Measurements from ENCODE around the gene ARL5C. TPM values are rescaled to one million over a fixed set of nuclear protein-coding genes. Genes with fewer than 3 reads are reported as not detected.

ARL5C gene
- total RNA-seq, 1 experiment from 2014 or later = not detected

- CTCF ChIA-PET = interaction anchor here (0.9 to 4.3 kb wide), 2 partner anchors 14 to 168 kb away, joined by 3 to 62 read pairs; no protein-coding TSS in a partner anchor
- Histone ChIP-seq H3K27me3 (ENCODE audit: insufficient read depth, low read depth) (no peaks in the 10 kb centered on the region), H3K36me3 (ENCODE audit: low read depth) (no peaks in the 10 kb centered on the region), H3K27ac (no peak overlapping the region), H3K4me3 (no peak overlapping the region), H3K79me2 (ENCODE audit: low read depth) (no peaks in the 10 kb centered on the region), H3K4me2 (no peak overlapping the region), H3K9me2 (ENCODE audit: insufficient read depth) (no peaks in the 10 kb centered on the region), H3K9me3 (ENCODE audit: insufficient read depth, low read depth) (no peaks in the 10 kb centered on the region), H2AFZ (no peak overlapping the region), H3K4me1 (replicated peaks; ENCODE audit: insufficient read depth) (peaks cover 8% of the 10 kb centered on the region), H4K20me1 (ENCODE audit: insufficient read depth) (no peaks in the 10 kb centered on the region), H3F3A (ENCODE audit: insufficient read depth, low read depth) (peaks cover 15% of the 10 kb centered on the region; the same call in 1 of the 2 replicates)
- DNase-seq = no peak
- POLR2A ChIA-PET (ENCODE audit: unreplicated experiment) = interaction anchor here (0.6 to 0.7 kb wide), 2 partner anchors 95 to 456 kb away, joined by 10 to 20 read pairs; no protein-coding TSS in a partner anchor
- TF ChIP-seq CTCF (conservative IDR thresholded peaks at IDR 0.05) = no peak
- no peak for TF ChIP-seq EZH2 (IDR thresholded peaks at IDR 0.05; ENCODE audit: low read depth)
- BruUV-seq (replicated peaks) = no TSS peak
- intact Hi-C loops (cut with micrococcal nuclease; ENCODE audit: unreplicated experiment) = loop anchor here (5.0 kb wide), 4 partner anchors 92 to 473 kb away; no protein-coding TSS in a partner anchor
Measured at GRCh38 chr17:39150795-39151149, 15.2 kb downstream of the ARL5C start.

DNA sequence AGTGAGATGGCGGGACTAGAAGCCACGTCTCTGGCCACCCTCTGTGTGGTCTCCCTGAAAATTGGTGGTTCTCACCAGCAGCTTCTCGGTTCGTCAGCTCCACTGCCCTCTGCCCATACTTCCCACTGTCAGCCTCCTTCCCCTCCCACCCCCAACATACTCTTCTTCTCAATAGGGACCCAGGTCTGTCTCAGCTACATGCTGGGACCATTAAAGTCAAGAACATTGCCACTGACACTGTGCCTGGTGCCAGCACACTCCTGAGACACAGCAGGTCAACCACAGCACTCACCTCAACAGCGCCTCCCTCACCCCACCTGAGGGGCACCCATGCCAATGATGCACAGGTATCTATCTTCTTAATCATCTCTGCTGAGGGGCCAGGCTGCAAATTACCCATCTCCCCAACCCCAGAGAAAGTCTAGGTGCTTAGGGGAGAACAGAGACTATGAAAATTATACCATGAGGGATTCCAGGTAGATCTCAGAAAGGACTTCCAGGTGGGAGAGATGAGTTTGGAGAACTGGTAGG lies 15.8 kb downstream of the ARL5C start:
- peaks cover 14% of the 10 kb centered on the region; the same call in 1 of the 2 replicates for H3F3A ChIP-seq (ENCODE audit: insufficient read depth, low read depth)
- H3K9me3 ChIP-seq (ENCODE audit: insufficient read depth, low read depth) = no peaks in the 10 kb centered on the region
- H3K9me2 ChIP-seq (ENCODE audit: insufficient read depth) = no peaks in the 10 kb centered on the region
- intact Hi-C loops (cut with micrococcal nuclease; ENCODE audit: unreplicated experiment) = loop anchor here (5.0 kb wide), 4 partner anchors 92 to 473 kb away; no protein-coding TSS in a partner anchor
- H3K79me2 ChIP-seq (ENCODE audit: low read depth) = no peaks in the 10 kb centered on the region
- CTCF ChIA-PET = interaction anchor here (0.8 kb wide), 1 partner anchor 167 kb away, joined by 7 read pairs; no protein-coding TSS in a partner anchor
- no peak overlapping the region for H3K4me3 ChIP-seq
- H3K36me3 ChIP-seq (ENCODE audit: low read depth) = no peaks in the 10 kb centered on the region
- H4K20me1 ChIP-seq (ENCODE audit: insufficient read depth) = no peaks in the 10 kb centered on the region
- H3K27me3 ChIP-seq (ENCODE audit: insufficient read depth, low read depth) = no peaks in the 10 kb centered on the region
- H3K27ac ChIP-seq = no peak overlapping the region
- TF ChIP-seq CTCF (conservative IDR thresholded peaks at IDR 0.05) (no peak), EZH2 (IDR thresholded peaks at IDR 0.05; ENCODE audit: low read depth) (no peak)
- no peak overlapping the region for H3K4me2 ChIP-seq
- no peak overlapping the region for H2AFZ ChIP-seq
- H3K4me1 ChIP-seq (replicated peaks; ENCODE audit: insufficient read depth) = peaks cover 8% of the 10 kb centered on the region
- DNase-seq = no peak
- POLR2A ChIA-PET (ENCODE audit: unreplicated experiment) = no interaction called here
- BruUV-seq (replicated peaks) = no TSS peak

DNA sequence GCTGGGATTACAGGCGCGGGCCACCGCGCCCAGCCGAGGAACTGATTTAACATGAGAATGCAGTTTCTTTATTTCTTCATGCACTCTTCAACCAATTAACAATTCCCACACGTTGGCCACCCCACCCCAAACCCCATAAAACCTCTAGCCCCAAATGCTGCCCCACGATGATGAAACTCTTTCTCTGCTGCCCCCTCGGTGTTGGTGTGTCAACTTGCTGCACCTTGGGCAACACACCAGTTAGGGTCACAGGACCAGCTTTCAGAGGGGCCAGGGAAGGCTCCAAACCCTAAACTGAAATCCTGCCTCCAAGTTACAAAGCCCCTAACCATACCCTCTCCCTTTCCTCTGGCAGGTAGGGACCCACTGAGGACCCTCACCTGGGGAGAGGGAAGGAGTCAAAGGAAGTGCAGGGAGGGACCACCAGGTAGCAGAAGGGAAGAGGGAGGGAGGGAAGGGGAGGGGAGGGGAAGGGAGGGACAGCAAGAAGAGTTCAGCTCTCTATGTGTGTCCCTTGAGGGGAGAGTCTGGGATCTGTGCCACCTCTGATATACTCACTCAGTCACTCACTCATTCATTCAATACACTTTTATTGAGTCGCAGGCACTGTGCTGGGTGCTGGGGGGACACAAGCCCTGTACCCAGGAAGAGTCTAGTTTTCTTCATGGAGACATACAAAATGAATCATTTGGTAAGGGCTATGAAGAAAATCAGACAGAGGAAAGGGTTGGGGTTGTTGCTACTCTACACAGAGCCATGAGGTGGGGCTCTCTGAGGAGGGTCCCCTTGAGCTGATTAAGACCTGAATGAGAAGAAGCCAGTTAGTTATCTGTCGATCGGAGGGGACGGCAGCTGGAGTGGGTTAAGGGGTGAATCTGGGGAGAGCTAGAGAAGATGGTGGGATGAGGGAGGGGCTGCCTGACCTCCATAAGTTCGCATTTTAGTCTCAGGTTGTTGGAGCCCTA lies 18.5 kb downstream of the ARL5C start:
- Histone ChIP-seq H3K4me2 (no peak overlapping the region), H3K27ac (no peak overlapping the region), H3K36me3 (ENCODE audit: low read depth) (no peaks in the 10 kb centered on the region), H3K79me2 (ENCODE audit: low read depth) (no peaks in the 10 kb centered on the region), H4K20me1 (ENCODE audit: insufficient read depth) (no peaks in the 10 kb centered on the region), H3K27me3 (ENCODE audit: insufficient read depth, low read depth) (no peaks in the 10 kb centered on the region), H2AFZ (no peak overlapping the region), H3K9me2 (ENCODE audit: insufficient read depth) (no peaks in the 10 kb centered on the region), H3K9me3 (ENCODE audit: insufficient read depth, low read depth) (no peaks in the 10 kb centered on the region), H3K4me1 (replicated peaks; ENCODE audit: insufficient read depth) (peaks cover 8% of the 10 kb centered on the region), H3K4me3 (no peak overlapping the region), H3F3A (ENCODE audit: insufficient read depth, low read depth) (no peaks in the 10 kb centered on the region)
- BruUV-seq (replicated peaks) = no TSS peak
- intact Hi-C loops (cut with micrococcal nuclease; ENCODE audit: unreplicated experiment) = no loop called here
- DNase-seq = no peak
- ChIA-PET POLR2A (ENCODE audit: unreplicated experiment) (interaction anchor here (0.6 kb wide), 1 partner anchor 404 kb away, joined by 3 read pairs; no protein-coding TSS in a partner anchor), CTCF (interaction anchor here (1.1 kb wide), 1 partner anchor 164 kb away, joined by 4 read pairs; no protein-coding TSS in a partner anchor)
- TF ChIP-seq EZH2 (IDR thresholded peaks at IDR 0.05; ENCODE audit: low read depth) (no peak), CTCF (conservative IDR thresholded peaks at IDR 0.05) (no peak)

Measured in PC-9 (cell line).